ENCODE data around the gene IMMP2L.
"Not testable (repeated sequence)": the region's sequence is repeated elsewhere in the genome, so short reads cannot be mapped to it uniquely, and the experiment has no call there.

IMMP2L gene

GRCh38 chr7:111561904-111562732, at the start of gene IMMP2L:
TSS of gene IMMP2L (minus strand) at chr7:111562492.
- DNase-seq, result peak; percentile 92

- not testable (repeated sequence) for DNase-seq
These were observed 47.4 kb upstream of the IMMP2L start for GRCh38 chr7:111609483-111610254.

GRCh38 chr7:111607621-111608020, 45.3 kb upstream of the IMMP2L start:
- no peak for DNase-seq

GRCh38 chr7:111605246-111605645, 43.0 kb upstream of the IMMP2L start:
- DNase-seq, result no peak

GRCh38 chr7:111600091-111600490, 37.8 kb upstream of the IMMP2L start:
- DNase-seq, result no peak

- DNase-seq, result no peak
These were observed 33.5 kb upstream of the IMMP2L start for GRCh38 chr7:111595780-111596179.

- DNase-seq, result no peak
These were observed 32.3 kb upstream of the IMMP2L start for GRCh38 chr7:111594602-111595001.

- no peak for DNase-seq
These were observed 31.1 kb upstream of the IMMP2L start for GRCh38 chr7:111593343-111593742.

- no peak for DNase-seq
These were observed 25.8 kb upstream of the IMMP2L start for GRCh38 chr7:111588065-111588433.

GRCh38 chr7:111587410-111588064, 25.2 kb upstream of the IMMP2L start:
- DNase-seq, result no peak

- no peak for DNase-seq
These were observed 24.6 kb upstream of the IMMP2L start for GRCh38 chr7:111586711-111587409.

- DNase-seq, result not testable (repeated sequence)
These were observed 19.6 kb upstream of the IMMP2L start for GRCh38 chr7:111581784-111582488.

- not testable (repeated sequence) for DNase-seq
These were observed 18.9 kb upstream of the IMMP2L start for GRCh38 chr7:111581207-111581606.

GRCh38 chr7:111578754-111579153, 16.5 kb upstream of the IMMP2L start:
- DNase-seq, result no peak

- DNase-seq, result no peak
These were observed 9.4 kb upstream of the IMMP2L start for GRCh38 chr7:111571720-111572119.

GRCh38 chr7:111568870-111569462, 6.7 kb upstream of the IMMP2L start:
- DNase-seq, result no peak

- no peak for DNase-seq
These were observed 6.1 kb upstream of the IMMP2L start for GRCh38 chr7:111568419-111568818.

- no peak for DNase-seq
These were observed 1.8 kb upstream of the IMMP2L start for GRCh38 chr7:111564078-111564477.

GRCh38 chr7:111561654-111561903, 713 bp downstream of the IMMP2L start:
- DNase-seq, result no peak

- DNase-seq, result no peak
These were observed 1.3 kb downstream of the IMMP2L start for GRCh38 chr7:111560773-111561653.

GRCh38 chr7:111558991-111559390, 3.3 kb downstream of the IMMP2L start:
- no peak for DNase-seq

Data from CD4-positive, alpha-beta T cell treated with Interleukin-17A for 1 hour (primary cell).